Ureter (tissue), 1 donor: ENCODE data around the gene PDCD10. TPM values are rescaled to one million over a fixed set of nuclear protein-coding genes. Genes with fewer than 3 reads are reported as not detected.
A peak's percentile ranks its signal among the peaks of the same experiment; 100 is the strongest.

Experiments
- DNase-seq: peaks from one replicate; pipeline ENCODE4 v3.0.0-alpha.2; 2020; ENCODE audit warnings: low spot score
- total RNA-seq: library from RNA; stranded (reverse); gene quantifications from one replicate; pipeline ENCODE4 v1.2.4, GENCODE V29; 2023
- donor health status: DM: yes; HTN: yes; CAD: no.

Gene PDCD10
- 55.4 TPM for total RNA-seq

- DNase-seq, result peak; percentile 98
Measured at GRCh38 chr3:167734498-167735232, at the start of gene PDCD10. TSS of gene PDCD10 (minus strand) at chr3:167734892. CDS start at chr3:167720157, 14,735 bp downstream.

- no peak for DNase-seq
Measured at GRCh38 chr3:167783781-167784180, 49.1 kb upstream of the PDCD10 start.

GRCh38 chr3:167780214-167780883 lies 45.7 kb upstream of the PDCD10 start:
- DNase-seq, result no peak

GRCh38 chr3:167777356-167777755 lies 42.7 kb upstream of the PDCD10 start:
- DNase-seq, result no peak

- no peak for DNase-seq
Measured at GRCh38 chr3:167776066-167776685, 41.5 kb upstream of the PDCD10 start.

DNA sequence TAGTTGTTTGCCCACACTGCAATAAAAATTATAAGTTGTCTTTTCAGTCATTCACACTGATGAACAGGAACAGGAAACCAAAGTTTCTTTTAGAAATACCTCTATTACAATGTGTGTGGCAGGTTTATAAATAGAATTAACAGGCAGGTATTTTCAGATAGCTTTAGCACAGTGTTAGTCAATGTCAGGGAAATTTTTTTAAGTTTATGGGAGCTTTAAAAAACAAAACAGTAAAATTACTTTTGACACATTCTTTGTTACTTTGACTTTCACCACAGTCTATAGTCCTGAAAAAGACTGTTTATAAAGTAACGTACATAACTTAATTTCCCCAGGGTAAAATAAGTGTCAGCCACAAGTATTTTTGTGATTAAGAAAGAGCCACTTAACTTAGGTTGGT lies 38.9 kb upstream of the PDCD10 start:
- no peak for DNase-seq

- no peak for DNase-seq
Measured at GRCh38 chr3:167772992-167773391, 38.3 kb upstream of the PDCD10 start.

- no peak for DNase-seq
Measured at GRCh38 chr3:167762296-167762695, 27.6 kb upstream of the PDCD10 start.

DNA sequence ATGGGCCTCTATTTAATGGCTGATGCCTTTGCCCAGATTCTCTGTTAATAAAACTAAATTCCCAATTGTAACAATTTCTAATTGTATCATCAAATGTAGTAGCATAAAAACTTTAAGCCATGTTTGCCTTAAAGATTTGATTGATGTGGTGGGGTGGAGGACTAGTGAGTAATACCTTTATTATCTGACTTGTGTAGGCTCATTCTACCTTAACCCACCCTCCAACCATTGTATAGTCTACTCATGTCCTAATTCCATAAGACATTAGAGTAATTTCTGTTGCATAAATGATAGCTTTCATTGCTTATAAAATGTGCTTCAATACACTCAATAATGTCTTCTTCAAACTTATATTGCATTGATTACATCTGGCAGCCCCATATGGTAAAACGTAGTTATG lies 26.6 kb upstream of the PDCD10 start:
- DNase-seq, result no peak

DNA sequence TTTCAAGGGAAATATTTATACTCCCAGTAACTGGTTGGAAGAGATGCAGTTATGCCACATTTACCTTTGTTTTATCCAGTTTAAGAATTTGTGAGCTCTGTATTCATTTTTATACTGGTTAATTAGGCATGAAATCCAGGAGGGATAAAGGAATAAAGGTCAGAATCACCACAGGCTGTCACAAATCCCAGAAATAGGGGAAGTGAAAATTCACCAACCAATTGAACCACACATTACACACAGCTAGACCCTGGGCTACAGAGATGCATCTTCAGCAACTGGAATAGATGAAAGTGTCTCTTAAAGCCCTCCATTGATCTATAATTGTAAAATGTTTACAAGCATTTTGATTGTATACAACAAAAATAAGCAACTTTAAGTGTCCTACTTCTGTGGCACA lies 19.4 kb upstream of the PDCD10 start:
- no peak for DNase-seq

- no peak for DNase-seq
Measured at GRCh38 chr3:167750272-167750971, 15.7 kb upstream of the PDCD10 start.

- no peak for DNase-seq
Measured at GRCh38 chr3:167749728-167750127, 15.0 kb upstream of the PDCD10 start.

DNA sequence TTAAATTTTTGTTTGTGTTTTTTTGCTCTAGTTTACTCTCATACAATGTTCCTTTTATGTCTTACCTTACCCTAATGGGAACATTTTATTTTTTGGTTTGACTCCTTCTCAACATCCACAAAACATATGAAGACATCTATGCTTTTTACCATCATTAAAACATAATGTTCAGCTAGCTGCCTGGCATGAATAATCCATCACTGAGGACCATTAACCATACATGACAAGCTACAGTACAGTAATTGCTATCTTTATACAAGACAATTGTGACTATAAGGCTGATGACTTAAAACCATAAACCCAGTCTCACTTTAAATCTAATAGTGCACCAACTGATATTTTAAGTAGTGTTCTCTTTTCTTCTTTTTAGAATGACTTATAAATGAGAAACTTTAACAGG lies 14.5 kb upstream of the PDCD10 start:
- DNase-seq, result no peak

- DNase-seq, result no peak
Measured at GRCh38 chr3:167743799-167744198, 9.1 kb upstream of the PDCD10 start.

DNA sequence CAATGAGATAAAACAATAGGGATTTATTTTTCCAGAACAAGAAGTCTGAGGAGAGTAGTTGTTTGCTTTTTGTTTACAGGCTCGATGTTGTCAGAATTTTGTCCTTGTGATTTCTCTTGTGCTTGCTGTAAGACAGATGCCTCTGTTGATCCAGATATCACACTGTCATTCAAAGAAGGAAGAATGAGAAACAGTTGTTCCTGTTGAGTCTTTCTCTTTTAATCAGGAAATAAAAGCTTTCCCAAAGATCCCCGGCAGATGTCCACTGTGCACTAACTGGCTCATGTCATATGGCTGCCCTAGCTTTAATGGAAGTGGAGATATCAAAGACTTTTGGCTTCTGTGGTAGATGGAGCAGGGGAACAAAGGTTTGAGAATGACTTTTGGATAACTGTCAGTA lies 7.6 kb upstream of the PDCD10 start:
- no peak for DNase-seq

DNA sequence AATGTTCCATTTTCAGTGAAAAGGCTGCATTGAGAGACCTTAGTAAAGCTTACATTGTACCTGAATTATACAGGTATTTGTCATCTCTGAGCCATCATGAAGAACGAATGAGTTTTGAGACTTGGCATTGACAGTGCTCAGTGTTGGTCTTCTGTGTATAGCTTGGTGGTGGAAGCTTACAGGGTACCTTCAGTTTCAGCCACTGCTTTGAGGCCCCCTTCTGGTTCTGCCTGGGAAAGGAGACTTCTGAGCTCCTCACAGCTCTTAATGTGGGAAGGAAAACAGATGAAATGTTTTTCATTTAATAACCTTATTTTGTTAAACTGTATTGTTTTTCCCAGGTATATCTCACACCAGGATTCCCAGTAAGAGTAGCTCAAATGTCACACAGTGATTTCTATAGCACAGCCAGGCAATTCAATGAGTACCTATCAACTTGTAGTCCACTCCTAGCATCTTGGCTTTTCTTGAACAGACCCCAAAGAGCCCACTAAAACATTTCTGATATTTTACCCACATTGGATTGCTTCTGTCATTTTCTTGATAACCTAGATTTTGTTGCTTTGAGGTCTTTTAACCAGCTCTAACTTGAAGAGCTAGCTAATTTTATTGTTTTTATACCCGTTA lies 6.4 kb upstream of the PDCD10 start:
- no peak for DNase-seq

DNA sequence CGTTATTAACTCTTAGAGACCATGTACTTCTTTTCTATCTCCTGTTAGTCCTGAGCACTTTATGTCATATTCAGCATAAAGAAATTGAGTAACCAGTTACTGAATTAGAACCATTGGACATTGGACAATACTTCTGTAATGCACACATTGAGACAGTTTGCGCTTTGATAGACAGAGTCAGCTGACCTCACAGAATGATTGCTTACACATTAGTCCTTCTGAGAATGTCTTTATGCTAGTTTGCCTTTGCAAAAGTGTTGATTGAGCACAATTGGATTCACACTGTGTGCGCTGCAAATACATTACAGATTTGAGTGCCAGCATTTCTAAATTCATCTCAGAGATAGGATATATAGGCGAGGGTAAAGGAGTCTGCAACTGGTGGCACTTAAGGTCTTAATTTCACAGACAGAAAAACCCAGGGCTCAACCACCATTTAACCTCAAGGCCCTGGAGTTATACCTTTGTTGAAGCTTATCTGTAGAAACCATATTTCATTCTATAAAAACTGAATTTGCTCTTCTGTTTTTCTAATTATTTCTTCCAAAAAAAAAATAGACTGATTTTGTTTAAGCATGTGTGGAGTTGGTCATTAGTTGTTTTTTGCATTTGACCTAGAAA lies 4.6 kb upstream of the PDCD10 start:
- no peak for DNase-seq

DNA sequence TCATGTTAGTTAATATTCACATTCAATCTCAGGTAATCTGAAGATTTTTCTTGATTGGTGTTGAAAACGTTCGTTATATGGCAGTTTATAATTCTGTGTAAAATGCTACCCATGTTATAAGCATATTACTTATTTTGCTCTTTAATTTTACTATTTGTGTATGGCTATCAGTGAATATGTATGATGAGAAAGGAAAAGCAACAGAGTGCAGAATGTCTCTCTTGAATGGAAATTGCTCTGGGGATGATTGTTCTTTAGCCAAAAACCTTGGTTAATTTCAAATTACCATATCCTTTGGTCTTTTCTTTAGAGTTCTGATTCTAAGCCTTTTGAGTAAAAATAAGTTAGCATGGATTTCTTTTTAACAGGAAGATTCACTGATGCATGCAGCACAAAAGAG lies 3.3 kb upstream of the PDCD10 start:
- no peak for DNase-seq

DNA sequence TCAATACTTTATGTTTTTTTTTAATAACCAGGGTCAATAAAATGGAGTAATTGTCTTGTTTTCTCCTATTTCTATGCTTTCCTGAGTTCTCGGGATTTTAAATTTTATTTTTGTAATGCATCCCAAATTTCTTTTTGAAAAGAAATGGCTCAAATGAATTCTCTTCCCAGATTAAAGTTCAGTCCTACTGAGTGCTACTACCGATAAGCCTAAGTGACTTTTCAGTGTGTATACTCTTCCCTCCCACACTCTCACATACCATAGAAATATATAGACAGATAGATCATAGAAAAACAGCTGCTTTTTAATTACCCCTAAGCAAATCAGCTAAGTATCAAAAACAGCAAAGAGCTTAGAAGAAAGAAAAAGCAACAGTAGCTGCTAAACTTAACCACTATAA lies 2.3 kb upstream of the PDCD10 start:
- DNase-seq, result no peak

- DNase-seq, result no peak
Measured at GRCh38 chr3:167736264-167736787, 1.6 kb upstream of the PDCD10 start.
